Uterus (tissue), 2 donors: ENCODE results near the gene ERGIC1.

Experiments
- CTCF ChIP-seq, 4 experiments: fragments of 200-600 bp in 2 of 4; fragments of 450-650 bp in 2 of 4; sonication (generic) in 2 of 4; IDR thresholded peaks; one replicate each; pipeline ENCODE4 v1.5.1; 2016 to 2019; ENCODE audit warnings: antibody characterized with exemption in 4 of 4, mild to moderate bottlenecking in 2 of 4, moderate library complexity in 1 of 4
- POLR2A ChIP-seq, 2 donors: fragments of 450-650 bp; IDR thresholded peaks; one replicate each; pipeline ENCODE4 v1.6.1; 2016; ENCODE audit warnings: antibody characterized with exemption in 2 of 2, mild to moderate bottlenecking in 1 of 2, moderate library complexity in 1 of 2

GRCh38 chr5:172791726-172792445 is 42.2 kb upstream of the ERGIC1 start:
- no peak for TF ChIP-seq CTCF (IDR thresholded peaks at IDR 0.05)
- TF ChIP-seq POLR2A (IDR thresholded peaks at IDR 0.05) = no peak
